ENCODE data around the gene ATF7IP2. TPM values are rescaled to one million over a fixed set of nuclear protein-coding genes. Genes with fewer than 3 reads are reported as not detected.

ATF7IP2 gene
- total and polyA plus RNA-seq, 12 donors, result 19.4 to 62.6 (median 35.8) TPM

- Histone ChIP-seq H3K4me3 (no peak overlapping the region), H3K27ac (no peak overlapping the region), H3K36me3 (peaks cover 0 to 10% (median 0%) of the 10 kb centered on the region in 9 donors), H3K9me3 (peaks cover 0 to 17% (median 6%) of the 10 kb centered on the region in 11 donors), H3K27me3 (no peaks in the 10 kb centered on the region), H3K4me1 (no peaks in the 10 kb centered on the region)
- no peak for ATAC-seq
- TF ChIP-seq, protein P1, sequence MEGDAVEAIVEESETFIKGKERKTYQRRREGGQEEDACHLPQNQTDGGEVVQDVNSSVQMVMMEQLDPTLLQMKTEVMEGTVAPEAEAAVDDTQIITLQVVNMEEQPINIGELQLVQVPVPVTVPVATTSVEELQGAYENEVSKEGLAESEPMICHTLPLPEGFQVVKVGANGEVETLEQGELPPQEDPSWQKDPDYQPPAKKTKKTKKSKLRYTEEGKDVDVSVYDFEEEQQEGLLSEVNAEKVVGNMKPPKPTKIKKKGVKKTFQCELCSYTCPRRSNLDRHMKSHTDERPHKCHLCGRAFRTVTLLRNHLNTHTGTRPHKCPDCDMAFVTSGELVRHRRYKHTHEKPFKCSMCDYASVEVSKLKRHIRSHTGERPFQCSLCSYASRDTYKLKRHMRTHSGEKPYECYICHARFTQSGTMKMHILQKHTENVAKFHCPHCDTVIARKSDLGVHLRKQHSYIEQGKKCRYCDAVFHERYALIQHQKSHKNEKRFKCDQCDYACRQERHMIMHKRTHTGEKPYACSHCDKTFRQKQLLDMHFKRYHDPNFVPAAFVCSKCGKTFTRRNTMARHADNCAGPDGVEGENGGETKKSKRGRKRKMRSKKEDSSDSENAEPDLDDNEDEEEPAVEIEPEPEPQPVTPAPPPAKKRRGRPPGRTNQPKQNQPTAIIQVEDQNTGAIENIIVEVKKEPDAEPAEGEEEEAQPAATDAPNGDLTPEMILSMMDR (IDR thresholded peaks at IDR 0.05), result no peak
- intact Hi-C loops (cut with DNase I), result loop anchor here in 1 of 10 donors (10.0 kb wide), 1 partner anchor 53 kb away; no protein-coding TSS in a partner anchor
- 90 to 94% methylated on average over 13 of the region's 13 CpGs for WGBS, 2 donors
- DNase-seq, result no peak
Observed at GRCh38 chr16:10497132-10498101, 111.6 kb downstream of the ATF7IP2 start.

DNA sequence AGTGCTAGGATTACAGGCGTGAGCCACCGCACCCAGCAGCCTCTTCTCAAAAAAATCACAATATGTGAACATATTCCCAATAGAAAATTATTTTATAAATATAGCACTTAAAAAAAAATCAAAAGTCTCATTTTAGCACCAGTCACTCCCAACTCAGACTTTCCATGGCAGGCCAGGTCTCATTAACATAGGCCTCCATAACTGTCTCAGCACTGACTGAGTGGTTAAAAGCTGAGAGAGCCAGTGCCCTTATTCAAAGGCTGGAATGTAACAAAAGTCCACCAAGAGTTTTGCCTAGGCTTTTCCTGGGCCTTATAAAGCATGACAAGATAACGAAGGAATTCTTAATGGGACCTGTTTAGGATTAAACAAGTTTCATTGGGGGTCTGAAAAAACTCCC is 114.7 kb downstream of the ATF7IP2 start:
- H3K36me3 ChIP-seq, result peaks cover 0 to 10% (median 0%) of the 10 kb centered on the region in 9 donors
- DNase-seq, result no peak
- intact Hi-C loops (cut with DNase I), result loop anchor here in 3 of 10 donors (10.0 kb wide), 3 partner anchors 106 to 1246 kb away; no protein-coding TSS in a partner anchor

GRCh38 chr16:10501016-10501607 is 115.3 kb downstream of the ATF7IP2 start:
- Histone ChIP-seq H3K27me3 (no peaks in the 10 kb centered on the region), H3K4me3 (no peak overlapping the region), H3K27ac (no peak overlapping the region), H3K36me3 (peaks cover 0 to 10% (median 0%) of the 10 kb centered on the region in 9 donors), H3K4me1 (peaks cover 0 to 3% (median 0%) of the 10 kb centered on the region in 9 donors), H3K9me3 (peaks cover 0 to 3% (median 0%) of the 10 kb centered on the region in 11 donors)
- DNase-seq (no peak), ATAC-seq (no peak)
- 95 to 97% methylated on average over 2 of the region's 2 CpGs for WGBS, 2 donors
- intact Hi-C loops (cut with DNase I), result loop anchor here in 3 of 10 donors (10.0 kb wide), 3 partner anchors 106 to 1246 kb away; no protein-coding TSS in a partner anchor
- TF ChIP-seq, protein P1 (IDR thresholded peaks at IDR 0.05), result no peak

More for the DNA sequence above, 114.7 kb downstream of the ATF7IP2 start:
- Histone ChIP-seq H3K4me1 (peaks cover 0 to 3% (median 0%) of the 10 kb centered on the region in 9 donors), H3K27me3 (no peaks in the 10 kb centered on the region), H3K4me3 (no peak overlapping the region), H3K27ac (no peak overlapping the region), H3K9me3 (peaks cover 0 to 5% (median 0%) of the 10 kb centered on the region in 11 donors)
- WGBS, 2 donors, result 97 to 98% methylated on average over 3 of the region's 3 CpGs
- TF ChIP-seq, protein P1 (IDR thresholded peaks at IDR 0.05), result no peak
- ATAC-seq, result no peak

DNA sequence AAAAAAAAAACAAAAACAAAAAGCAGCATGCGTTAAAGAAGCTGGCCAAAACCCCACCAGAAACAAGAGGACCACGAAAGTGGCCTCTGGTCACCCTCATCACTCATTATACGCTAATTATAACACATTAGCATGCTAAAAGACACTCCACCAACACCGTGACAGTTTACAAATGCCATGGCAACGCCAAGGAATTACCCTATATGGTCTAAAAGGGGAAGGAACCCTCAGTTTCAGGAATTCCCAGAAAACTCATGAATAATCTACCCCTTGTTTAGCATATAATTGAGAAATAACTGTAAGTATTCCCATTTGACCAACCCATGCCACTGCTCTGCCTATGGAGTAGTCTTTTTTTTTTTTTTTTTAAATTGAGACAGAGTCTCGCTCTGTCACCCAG is 116.9 kb downstream of the ATF7IP2 start:
- ATAC-seq (no peak), DNase-seq (no peak)
- Histone ChIP-seq H3K9me3 (no peaks in the 10 kb centered on the region), H3K36me3 (peaks cover 0 to 18% (median 0%) of the 10 kb centered on the region in 9 donors), H3K27ac (no peak overlapping the region), H3K4me1 (peaks cover 0 to 3% (median 0%) of the 10 kb centered on the region in 9 donors), H3K4me3 (no peak overlapping the region), H3K27me3 (no peaks in the 10 kb centered on the region)
- TF ChIP-seq, protein P1 (IDR thresholded peaks at IDR 0.05), result no peak
- intact Hi-C loops (cut with DNase I), result loop anchor here in 3 of 10 donors (10.0 kb wide), 3 partner anchors 108 to 1248 kb away; no protein-coding TSS in a partner anchor
- WGBS, 2 donors, result 96 to 97% methylated on average over 6 of the region's 6 CpGs
